BJ (cell line): Measurements from ENCODE around the gene ZYX. TPM values are rescaled to one million over a fixed set of nuclear protein-coding genes. Genes with fewer than 3 reads are reported as not detected.

Source experiments
- CTCF ChIA-PET: fragments of 350-600 bp; formaldehyde crosslinking; extraction: SDS; loops from one replicate; lab custom pipeline; 2021; ENCODE audit warnings: antibody characterized with exemption, inconsistent platforms; lab: Yijun Ruan, JAX
- POLR2A ChIA-PET: fragments of 300-600 bp; sonication (Branson Sonifier 250); formaldehyde crosslinking; extraction: SDS; loops from one replicate; lab custom pipeline; 2021; ENCODE audit warnings: antibody characterized with exemption; lab: Charles Lee
- DNase-seq: peaks from one replicate; pipeline ENCODE4 v3.0.0-alpha.2; 2011; ENCODE audit warnings: low read depth
- H3K27me3 ChIP-seq: 2 replicates; pipeline ENCODE4 v1.6.0; 2011; ENCODE audit warnings: low read length; ENCODE audit not compliant: control insufficient read depth, insufficient read depth
- H3K36me3 ChIP-seq: 2 replicates; pipeline ENCODE4 v1.5.1; 2011; ENCODE audit warnings: low read length; ENCODE audit not compliant: control insufficient read depth, insufficient read depth
- H3K4me3 ChIP-seq: 2 replicates; pipeline ENCODE4 v1.5.1; 2011; ENCODE audit warnings: low read depth, mild to moderate bottlenecking, control low read depth, low read length
- CTCF ChIP-seq: IDR thresholded peaks from 2 replicates; pipeline ENCODE4 v1.5.1; 2011; ENCODE audit warnings: low read depth, mild to moderate bottlenecking, control low read depth, inconsistent platforms, low read length, moderate library complexity; ENCODE audit not compliant: insufficient read depth
- polyA plus RNA-seq: library from polyadenylated mRNA; depleted of rRNA; stranded (reverse); fragments of >200 nt; gene quantifications from 2 replicates; pipeline ENCODE4 v1.2.3, GENCODE V29; 2011; rRNA removed
- small RNA-seq: library from RNA; depleted of rRNA; stranded (forward); fragments of <200 nt; gene quantifications from one replicate; pipeline ENCODE3, GENCODE V24; 2012; ENCODE audit warnings: low replicate concordance, low read depth; ENCODE audit not compliant: insufficient read length

ZYX gene
- polyA plus RNA-seq, 1 experiment, result 69.9 TPM

- DNase-seq, result no peak
- no peaks in the 10 kb centered on the region for H3K36me3 ChIP-seq
- no peaks in the 10 kb centered on the region for H3K27me3 ChIP-seq
- no peak for TF ChIP-seq CTCF
- ChIA-PET POLR2A (no interaction called here), CTCF (interaction anchor here (1.2 to 1.6 kb wide), 2 partner anchors 17 to 18 kb away, joined by 3 to 6 read pairs; no protein-coding TSS in a partner anchor)
- H3K4me3 ChIP-seq, result no peak overlapping the region
Measured at GRCh38 chr7:143435266-143435665, 54.1 kb downstream of the ZYX start.

GRCh38 chr7:143436325-143436946 is 55.3 kb downstream of the ZYX start:
- Histone ChIP-seq H3K4me3 (no peak overlapping the region), H3K27me3 (no peaks in the 10 kb centered on the region), H3K36me3 (no peaks in the 10 kb centered on the region)
- no peak for TF ChIP-seq CTCF
- ChIA-PET CTCF (no interaction called here), POLR2A (no interaction called here)
- DNase-seq, result no peak

DNA sequence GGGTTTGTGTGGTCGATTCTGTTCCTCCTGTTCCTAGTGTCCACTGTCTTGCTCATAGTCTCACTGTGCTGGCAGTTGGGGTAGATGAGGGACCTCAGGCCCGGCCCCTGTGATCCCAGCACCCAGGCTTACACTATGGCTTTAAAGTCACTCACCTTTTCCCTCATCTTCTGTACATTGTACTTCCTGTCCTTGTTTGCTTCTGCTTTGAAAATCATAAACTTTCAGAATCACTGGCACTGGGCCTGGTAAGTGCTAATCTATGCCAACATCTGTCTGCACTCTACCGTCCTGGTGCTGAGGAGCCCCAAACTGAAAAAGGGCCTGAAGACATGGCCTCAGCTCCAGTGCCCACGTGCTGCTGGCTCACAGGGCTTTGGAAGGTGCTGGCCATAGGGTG is 56.4 kb downstream of the ZYX start:
- no peak for DNase-seq
- ChIA-PET POLR2A (no interaction called here), CTCF (interaction anchor here (1.1 to 1.2 kb wide), 2 partner anchors 13 to 21 kb away, joined by 3 read pairs; no protein-coding TSS in a partner anchor)
- Histone ChIP-seq H3K4me3 (no peak overlapping the region), H3K36me3 (no peaks in the 10 kb centered on the region), H3K27me3 (no peaks in the 10 kb centered on the region)
- TF ChIP-seq CTCF, result no peak

- TF ChIP-seq CTCF, result no peak
- H3K36me3 ChIP-seq, result no peaks in the 10 kb centered on the region
- no peak for DNase-seq
- H3K27me3 ChIP-seq, result no peaks in the 10 kb centered on the region
- POLR2A ChIA-PET, result interaction anchor here (0.5 kb wide), 1 partner anchor 10 kb away, joined by 14 read pairs; no protein-coding TSS in a partner anchor
- CTCF ChIA-PET, result interaction anchor here (0.6 to 2.0 kb wide), 3 partner anchors 15 to 55 kb away, joined by 3 to 9 read pairs (median 3); partner anchors contain the start of gene EPHA1
- no peak overlapping the region for H3K4me3 ChIP-seq
Measured at GRCh38 chr7:143439866-143440265, 58.7 kb downstream of the ZYX start.

Small RNA genes lying within 50 kb of the gene (small RNA-seq; reads per million reads assigned to genes)
- gene MIR6892, result 1.9 reads per million

Other genes with a start within 250 kb of the ZYX start
- not detected in 2 replicates for gene PIP, start 249.3 kb upstream of the ZYX start, polyA plus RNA-seq
- not detected in 2 replicates for gene TAS2R39, start 197.9 kb upstream of the ZYX start, polyA plus RNA-seq
- gene TAS2R40, start 159.3 kb upstream of the ZYX start, polyA plus RNA-seq, result not detected in 2 replicates
- gene GSTK1, start 117.9 kb upstream of the ZYX start, polyA plus RNA-seq, result 132 and 164 TPM in 2 replicates
- gene TMEM139, start 96.4 kb upstream of the ZYX start, polyA plus RNA-seq, result 0.11 and 0.15 TPM in 2 replicates
- 15.4 and 16.0 TPM in 2 replicates for gene CASP2, start 93.0 kb upstream of the ZYX start, polyA plus RNA-seq
- gene CLCN1, start 65.2 kb upstream of the ZYX start, polyA plus RNA-seq, result not detected in 2 replicates
- 2.0 and 2.9 TPM in 2 replicates for gene FAM131B, start 18.6 kb upstream of the ZYX start, polyA plus RNA-seq
- 0.05 TPM in 1 of 2 replicates, not detected in the other for gene EPHA1, start 27.5 kb downstream of the ZYX start, polyA plus RNA-seq
- not detected in 2 replicates for gene TAS2R60, start 62.1 kb downstream of the ZYX start, polyA plus RNA-seq
- gene TAS2R41, start 96.5 kb downstream of the ZYX start, polyA plus RNA-seq, result not detected in 2 replicates
- not detected in 2 replicates for gene CTAGE15, start 190.5 kb downstream of the ZYX start, polyA plus RNA-seq
- gene TCAF2, start 239.6 kb downstream of the ZYX start, polyA plus RNA-seq, result 1.7 and 1.9 TPM in 2 replicates